ENCODE results near the gene SOX5.
"Not testable (repeated sequence)": the region's sequence is repeated elsewhere in the genome, so short reads cannot be mapped to it uniquely, and the experiment has no call there.

SOX5 gene

DNA sequence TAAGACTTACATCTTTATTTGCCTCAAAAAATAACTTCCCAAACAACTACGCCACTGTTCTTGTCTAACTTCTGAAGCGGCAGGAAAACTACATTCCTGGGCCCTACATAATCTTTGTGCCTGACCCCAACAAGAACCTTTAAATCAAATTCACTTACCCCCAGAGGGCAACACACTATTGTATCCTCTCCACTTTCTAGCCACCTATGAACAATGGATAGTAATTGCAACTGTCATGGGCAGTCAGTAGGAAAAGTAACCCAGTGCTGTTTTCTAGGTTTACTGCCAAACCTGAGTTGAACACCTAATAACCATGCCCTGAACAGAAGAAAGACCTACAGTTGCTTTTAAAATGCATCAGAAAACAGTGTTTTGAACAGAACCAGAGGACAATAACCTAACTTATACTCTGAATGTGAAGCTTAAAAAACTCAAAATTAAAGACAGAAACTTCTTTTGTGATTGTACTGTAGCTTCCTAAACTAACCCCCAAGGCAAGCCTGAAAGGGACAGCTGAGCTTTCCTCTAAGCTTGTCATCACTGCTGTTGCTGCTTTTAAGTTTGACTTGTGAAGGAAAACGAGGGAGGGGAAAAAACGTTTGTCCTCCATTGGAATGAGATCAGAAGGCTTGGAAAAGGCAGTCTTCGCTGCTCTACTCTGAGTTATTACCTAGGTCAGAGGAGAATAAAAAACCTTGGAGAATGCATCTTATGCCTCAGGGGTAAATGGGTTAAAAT lies 195.7 kb downstream of the SOX5 start:
- DNase-seq (ENCODE audit: low read depth), result no peak

DNA sequence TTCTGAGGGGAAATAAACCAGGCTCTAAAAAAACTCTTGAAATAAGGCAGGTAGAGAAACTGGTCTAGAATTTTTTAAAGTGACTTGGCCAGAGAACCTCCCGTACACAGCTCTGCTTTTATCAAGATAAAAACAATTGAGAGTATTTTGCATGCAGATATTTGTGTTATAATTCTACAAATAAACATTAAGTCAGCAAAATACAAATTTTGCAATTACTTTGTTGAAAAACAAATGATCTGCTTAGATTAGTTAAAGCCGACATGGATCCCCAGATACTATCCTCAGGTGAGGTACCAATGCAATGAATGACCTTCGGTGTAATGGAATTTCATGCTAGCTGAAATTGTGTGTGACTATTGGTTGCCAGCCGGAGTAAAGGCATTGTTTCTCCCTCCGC lies 197.2 kb downstream of the SOX5 start:
- no peak for DNase-seq (ENCODE audit: low read depth)

DNA sequence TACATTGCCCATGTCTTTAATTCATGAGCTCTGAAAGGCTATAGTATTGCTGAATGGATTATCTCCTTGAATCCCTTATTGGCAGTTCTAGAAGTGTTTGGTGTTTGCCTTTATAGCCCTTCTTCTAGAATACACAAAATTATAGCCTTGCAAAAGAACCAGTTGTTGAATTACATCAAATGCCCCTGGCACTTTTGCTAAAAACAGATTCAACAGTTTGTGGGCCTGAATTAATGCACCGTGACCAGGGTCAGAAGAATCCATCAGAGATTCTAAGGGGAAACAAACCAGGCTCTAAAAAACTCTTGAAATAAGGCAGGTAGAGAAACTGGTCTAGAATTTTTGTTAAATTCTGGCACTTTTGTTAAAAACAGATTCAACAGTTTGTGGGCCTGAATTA lies 197.8 kb downstream of the SOX5 start:
- no peak for DNase-seq (ENCODE audit: low read depth)

- DNase-seq (ENCODE audit: low read depth), result no peak
Measured at GRCh38 chr12:23750923-23751322, 198.5 kb downstream of the SOX5 start.

DNA sequence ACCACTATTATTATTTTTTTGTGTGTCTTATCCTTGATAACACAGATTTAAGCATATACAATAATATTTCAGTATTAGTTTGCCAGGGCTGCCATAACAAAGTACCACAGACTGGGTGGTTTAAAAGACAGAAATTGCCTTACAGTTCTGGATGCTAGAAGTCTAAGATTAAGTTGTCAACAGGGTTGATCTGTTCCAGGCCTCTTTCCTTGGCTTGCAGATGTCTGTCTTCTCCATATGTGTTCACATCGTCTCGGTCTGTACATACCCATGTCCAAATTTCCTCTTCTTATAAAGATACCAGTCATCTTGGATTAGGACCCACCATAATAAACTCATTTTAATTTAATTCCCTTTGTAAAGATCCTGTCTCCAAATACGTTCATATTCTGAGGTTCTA lies 204.8 kb downstream of the SOX5 start:
- no peak for DNase-seq (ENCODE audit: low read depth)

GRCh38 chr12:23742574-23742973 lies 206.9 kb downstream of the SOX5 start:
- no peak for DNase-seq (ENCODE audit: low read depth)

DNA sequence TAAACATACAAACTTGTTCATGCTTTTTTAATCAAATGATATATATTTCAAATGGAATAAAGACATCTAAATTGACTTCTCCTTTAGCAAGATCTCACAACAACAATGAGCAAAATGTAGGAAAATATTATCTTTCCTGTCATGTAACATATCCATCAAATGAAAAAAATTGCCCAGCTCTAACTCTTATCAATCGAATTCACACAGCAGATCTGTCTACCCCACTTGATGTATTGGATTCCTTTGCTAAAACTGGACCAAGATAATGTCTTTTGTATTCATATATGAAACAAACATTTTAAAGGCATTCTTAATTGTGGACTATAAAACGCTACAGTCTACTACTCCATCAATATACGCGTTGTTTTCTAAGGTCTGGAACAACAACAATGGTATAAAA lies 218.0 kb downstream of the SOX5 start:
- no peak for DNase-seq (ENCODE audit: low read depth)

DNA sequence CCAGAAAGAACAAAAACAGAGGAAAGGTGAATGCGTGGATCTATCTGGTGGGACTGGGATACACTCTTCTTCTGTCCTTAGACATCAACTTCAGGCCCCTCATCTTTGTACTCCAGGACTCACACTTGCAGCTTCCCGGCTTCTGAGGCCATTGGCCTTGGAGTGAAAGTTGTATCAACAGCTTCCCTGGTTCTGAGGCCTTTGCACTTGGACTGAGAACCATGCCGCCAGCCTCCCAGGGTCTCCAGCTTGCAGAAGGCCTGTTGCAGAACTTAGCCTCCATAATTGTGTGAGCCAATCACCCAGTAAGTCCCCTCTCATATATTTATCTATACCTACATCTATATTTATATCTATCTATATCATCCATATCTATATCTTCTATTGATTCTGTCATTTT lies 218.4 kb downstream of the SOX5 start:
- no peak for DNase-seq (ENCODE audit: low read depth)

DNA sequence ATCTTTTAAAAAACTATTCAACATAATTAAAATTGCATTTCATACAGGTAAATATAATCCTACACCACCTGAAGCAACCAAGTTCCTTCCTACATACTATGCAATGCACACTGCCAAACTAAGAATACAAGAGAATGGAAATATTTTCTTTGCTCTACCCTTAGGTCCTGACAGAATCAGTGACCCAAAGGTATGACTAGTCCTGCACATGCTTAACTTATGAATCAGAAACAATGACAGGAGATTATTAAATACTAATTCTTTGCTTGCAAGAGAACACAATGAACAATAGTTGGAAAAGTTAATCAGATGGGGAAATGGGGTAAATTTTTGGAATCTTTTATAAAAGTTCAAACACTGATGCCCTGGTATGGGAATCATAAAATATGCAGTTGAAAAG lies 220.1 kb downstream of the SOX5 start:
- no peak for DNase-seq (ENCODE audit: low read depth)

DNA sequence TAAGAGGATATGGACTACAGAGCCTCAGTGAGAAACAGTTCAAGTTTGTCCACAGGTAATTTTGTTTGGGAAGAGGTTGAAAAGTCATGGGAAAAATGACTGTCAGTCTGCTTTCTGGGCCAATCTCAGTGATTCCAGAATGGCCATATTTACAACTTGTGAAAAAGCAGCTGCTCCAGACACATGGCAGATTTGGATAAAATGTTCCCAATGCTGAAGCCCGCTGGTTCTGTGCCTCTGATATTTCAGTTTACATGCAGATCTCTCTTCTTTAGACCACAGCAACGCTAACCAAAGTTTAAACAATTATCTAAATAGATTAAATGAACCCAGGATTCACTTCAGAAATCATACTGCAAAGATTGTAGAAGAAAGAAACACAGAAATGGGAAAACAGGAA lies 222.8 kb downstream of the SOX5 start:
- no peak for DNase-seq (ENCODE audit: low read depth)

GRCh38 chr12:23722655-23723054 lies 226.8 kb downstream of the SOX5 start:
- no peak for DNase-seq (ENCODE audit: low read depth)

DNA sequence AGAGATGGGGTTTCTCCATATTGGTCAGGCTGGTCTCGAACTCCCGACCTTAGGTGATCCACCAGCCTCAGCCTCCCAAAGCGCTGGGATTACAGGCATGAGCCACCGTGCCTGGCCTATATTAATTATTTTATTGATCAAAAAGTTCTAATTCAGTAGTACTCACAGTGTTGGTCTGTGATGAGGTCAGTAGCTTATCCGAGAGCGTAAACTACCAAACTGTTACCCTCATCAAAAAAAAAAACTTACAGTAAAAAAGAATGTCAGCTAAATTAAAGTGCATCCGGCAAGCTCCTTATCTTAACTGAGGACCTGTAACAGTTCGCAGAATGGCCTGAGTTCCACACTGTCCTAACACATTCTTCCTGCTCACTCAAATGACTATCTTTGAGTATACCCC lies 228.2 kb downstream of the SOX5 start:
- DNase-seq (ENCODE audit: low read depth), result no peak

DNA sequence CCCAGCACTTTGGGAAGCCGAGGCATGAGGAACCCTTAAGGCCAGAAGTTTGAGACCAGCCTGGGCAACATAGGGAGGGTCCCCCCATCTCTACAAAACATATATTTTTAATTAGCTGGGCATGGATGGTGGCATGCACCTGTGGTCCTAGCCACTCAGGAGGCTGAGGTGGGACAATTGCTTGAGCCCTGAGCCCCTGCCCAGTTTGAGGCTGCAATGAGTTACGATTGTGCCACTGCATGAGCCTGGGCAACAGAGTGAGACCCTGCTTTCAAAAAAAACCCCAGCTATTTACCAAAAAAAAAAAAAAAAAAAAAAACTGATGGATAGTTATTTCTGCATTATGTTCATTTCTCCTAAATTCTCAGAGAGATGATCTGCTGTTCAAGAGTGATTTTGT lies 230.0 kb downstream of the SOX5 start:
- no peak for DNase-seq (ENCODE audit: low read depth)

DNA sequence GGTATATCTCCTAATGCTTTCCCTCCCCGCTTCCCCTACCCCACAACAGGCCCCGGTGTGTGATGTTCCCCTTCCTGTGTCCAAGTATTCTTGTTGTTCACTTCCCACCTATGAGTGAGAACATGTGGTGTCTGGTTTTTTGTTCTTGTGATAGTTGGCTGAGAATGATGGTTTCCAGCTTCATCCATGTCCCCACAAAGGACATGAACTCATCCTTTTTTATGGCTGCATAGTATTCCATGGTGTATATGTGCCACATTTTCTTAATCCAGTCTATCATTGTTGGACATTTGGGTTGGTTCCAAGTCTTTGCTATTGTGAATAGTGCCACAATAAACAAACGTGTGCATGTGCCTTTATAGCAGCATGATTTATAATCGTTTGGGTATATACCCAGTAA lies 239.1 kb downstream of the SOX5 start:
- DNase-seq (ENCODE audit: low read depth), result not testable (repeated sequence)

- DNase-seq (ENCODE audit: low read depth), result no peak
Measured at GRCh38 chr12:23708185-23708837, 241.2 kb downstream of the SOX5 start.

- DNase-seq (ENCODE audit: low read depth), result no peak
Measured at GRCh38 chr12:23707270-23707669, 242.2 kb downstream of the SOX5 start.

GRCh38 chr12:23704992-23705943 lies 244.2 kb downstream of the SOX5 start:
- DNase-seq (ENCODE audit: low read depth), result no peak

GRCh38 chr12:23703051-23703450 lies 246.4 kb downstream of the SOX5 start:
- DNase-seq (ENCODE audit: low read depth), result no peak

DNA sequence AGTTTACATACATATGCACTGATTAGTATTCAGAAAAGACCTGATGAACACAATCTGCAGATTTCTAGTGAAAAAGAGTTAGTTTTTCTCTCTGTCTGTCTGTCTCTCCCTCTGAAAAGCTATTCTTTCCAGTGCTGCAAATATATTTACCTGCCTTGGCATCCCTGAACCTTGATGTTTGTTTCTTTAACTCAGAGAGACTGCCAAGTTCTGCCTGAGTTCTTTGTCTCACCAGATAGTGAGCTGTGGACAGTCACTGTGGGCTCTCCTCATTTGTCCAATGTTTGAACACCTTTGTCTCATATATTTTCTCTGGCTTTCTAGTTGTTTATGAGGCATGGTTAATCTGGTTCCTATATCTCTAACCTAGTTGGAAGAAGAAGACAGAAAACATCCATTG lies 250.4 kb downstream of the SOX5 start:
- no peak for DNase-seq (ENCODE audit: low read depth)

DNA sequence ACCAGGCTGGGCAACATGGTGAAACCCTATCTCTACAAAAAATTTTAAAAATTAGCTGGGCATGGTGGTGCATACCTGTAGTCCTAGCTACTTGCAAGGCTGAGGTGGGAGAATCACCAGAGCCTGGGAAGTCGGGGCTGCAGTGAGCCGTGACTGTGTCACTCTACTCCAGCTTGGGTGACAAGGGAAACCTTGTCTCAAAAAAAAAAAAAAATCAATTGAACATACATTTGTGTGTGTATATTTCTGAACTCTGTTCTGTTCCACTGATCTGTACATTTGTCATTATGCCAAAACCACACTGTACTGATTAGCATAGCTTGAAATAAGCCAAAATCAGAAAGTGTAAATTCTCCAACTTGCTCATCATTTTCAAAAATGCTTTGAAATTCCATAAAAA lies 254.6 kb downstream of the SOX5 start:
- DNase-seq (ENCODE audit: low read depth), result no peak

- DNase-seq (ENCODE audit: low read depth), result no peak
Measured at GRCh38 chr12:23694307-23694706, 255.2 kb downstream of the SOX5 start.

GRCh38 chr12:23687947-23688346 lies 261.5 kb downstream of the SOX5 start:
- DNase-seq (ENCODE audit: low read depth), result no peak

- DNase-seq (ENCODE audit: low read depth), result no peak
Measured at GRCh38 chr12:23686095-23686494, 263.4 kb downstream of the SOX5 start.
